ENCODE data around the gene SCRN3.
A peak's percentile ranks its signal among the peaks of the same experiment; 100 is the strongest.
"Not testable (repeated sequence)": the region's sequence is repeated elsewhere in the genome, so short reads cannot be mapped to it uniquely, and the experiment has no call there.

SCRN3 gene

GRCh38 chr2:174395284-174395968 is at the start of gene SCRN3:
Gene SCRN3, plus strand, starts transcription at chr2:174395730. Its CDS starts 2,554 bp downstream, at chr2:174398284.
- DNase-seq (ENCODE audit: low read depth) = peak; percentile 88
- H3K4me3 ChIP-seq (ENCODE audit: low read depth, low read length) = peak within 1 kb of the TSS; percentile 99
- TF ChIP-seq CTCF (IDR thresholded peaks at IDR 0.05; ENCODE audit: insufficient read depth, low read depth, low read length, missing control alignments) = no peak

- peak; percentile 8 for TF ChIP-seq CTCF (IDR thresholded peaks at IDR 0.05; ENCODE audit: insufficient read depth, low read depth, low read length, missing control alignments)
- H3K4me3 ChIP-seq (ENCODE audit: low read depth, low read length) = no peak overlapping the region
- DNase-seq (ENCODE audit: low read depth) = no peak
Observed at GRCh38 chr2:174350018-174350417, 45.5 kb upstream of the SCRN3 start.

- no peak overlapping the region for H3K4me3 ChIP-seq (ENCODE audit: low read depth, low read length)
- TF ChIP-seq CTCF (IDR thresholded peaks at IDR 0.05; ENCODE audit: insufficient read depth, low read depth, low read length, missing control alignments) = no peak
- DNase-seq (ENCODE audit: low read depth) = no peak
Observed at GRCh38 chr2:174350593-174351181, 44.8 kb upstream of the SCRN3 start.

- no peak for TF ChIP-seq CTCF (IDR thresholded peaks at IDR 0.05; ENCODE audit: insufficient read depth, low read depth, low read length, missing control alignments)
- no peak overlapping the region for H3K4me3 ChIP-seq (ENCODE audit: low read depth, low read length)
- no peak for DNase-seq (ENCODE audit: low read depth)
Observed at GRCh38 chr2:174353004-174353403, 42.5 kb upstream of the SCRN3 start.

GRCh38 chr2:174356347-174356746 is 39.2 kb upstream of the SCRN3 start:
- TF ChIP-seq CTCF (IDR thresholded peaks at IDR 0.05; ENCODE audit: insufficient read depth, low read depth, low read length, missing control alignments) = no peak
- no peak for DNase-seq (ENCODE audit: low read depth)
- H3K4me3 ChIP-seq (ENCODE audit: low read depth, low read length) = no peak overlapping the region

GRCh38 chr2:174359663-174360062 is 35.9 kb upstream of the SCRN3 start:
- not testable (repeated sequence) for H3K4me3 ChIP-seq (ENCODE audit: low read depth, low read length); DNase-seq (ENCODE audit: low read depth)

- no peak overlapping the region for H3K4me3 ChIP-seq (ENCODE audit: low read depth, low read length)
- DNase-seq (ENCODE audit: low read depth) = no peak
- TF ChIP-seq CTCF (IDR thresholded peaks at IDR 0.05; ENCODE audit: insufficient read depth, low read depth, low read length, missing control alignments) = no peak
Observed at GRCh38 chr2:174362949-174363348, 32.6 kb upstream of the SCRN3 start.

GRCh38 chr2:174363492-174364225 is 31.9 kb upstream of the SCRN3 start:
- DNase-seq (ENCODE audit: low read depth); H3K4me3 ChIP-seq (ENCODE audit: low read depth, low read length): not testable (repeated sequence)
